ENCODE data around the gene IGHMBP2. TPM values are rescaled to one million over a fixed set of nuclear protein-coding genes. Genes with fewer than 3 reads are reported as not detected.
A peak's percentile ranks its signal among the peaks of the same experiment; 100 is the strongest.

The IGHMBP2 gene
- total and polyA plus RNA-seq, 2 donors from 2014 or later: 8.8 to 19.6 TPM

- Histone ChIP-seq H3K36me3 (ENCODE audit: control insufficient read depth in 2 of 3, insufficient read depth in 3 of 3, low read length in 3 of 3) (peaks cover 0 to 25% (median 6%) of the 10 kb centered on the region in 3 donors), H3K9ac (ENCODE audit: low read length in 3 of 3) (no peak overlapping the region), H3K4me1 (ENCODE audit: control insufficient read depth in 2 of 3, insufficient read depth in 2 of 3, low read depth in 1 of 3, low read length in 3 of 3) (no peaks in the 10 kb centered on the region), H3K9me3 (ENCODE audit: control insufficient read depth in 2 of 3, insufficient read depth in 1 of 3, low read length in 3 of 3) (no peaks in the 10 kb centered on the region), H3K27me3 (ENCODE audit: control insufficient read depth, insufficient read depth, low read length) (no peaks in the 10 kb centered on the region), H3K4me3 (ENCODE audit: low read length in 3 of 3) (no peak overlapping the region), H3K27ac (ENCODE audit: low read depth in 2 of 2, low read length in 2 of 2) (no peak overlapping the region)
- intact Hi-C loops (cut with DNase I): no loop called here
- FAIRE-seq (no peak), DNase-seq (peak in 1 of 5 donors; percentile 50)
- TF ChIP-seq, protein P1, sequence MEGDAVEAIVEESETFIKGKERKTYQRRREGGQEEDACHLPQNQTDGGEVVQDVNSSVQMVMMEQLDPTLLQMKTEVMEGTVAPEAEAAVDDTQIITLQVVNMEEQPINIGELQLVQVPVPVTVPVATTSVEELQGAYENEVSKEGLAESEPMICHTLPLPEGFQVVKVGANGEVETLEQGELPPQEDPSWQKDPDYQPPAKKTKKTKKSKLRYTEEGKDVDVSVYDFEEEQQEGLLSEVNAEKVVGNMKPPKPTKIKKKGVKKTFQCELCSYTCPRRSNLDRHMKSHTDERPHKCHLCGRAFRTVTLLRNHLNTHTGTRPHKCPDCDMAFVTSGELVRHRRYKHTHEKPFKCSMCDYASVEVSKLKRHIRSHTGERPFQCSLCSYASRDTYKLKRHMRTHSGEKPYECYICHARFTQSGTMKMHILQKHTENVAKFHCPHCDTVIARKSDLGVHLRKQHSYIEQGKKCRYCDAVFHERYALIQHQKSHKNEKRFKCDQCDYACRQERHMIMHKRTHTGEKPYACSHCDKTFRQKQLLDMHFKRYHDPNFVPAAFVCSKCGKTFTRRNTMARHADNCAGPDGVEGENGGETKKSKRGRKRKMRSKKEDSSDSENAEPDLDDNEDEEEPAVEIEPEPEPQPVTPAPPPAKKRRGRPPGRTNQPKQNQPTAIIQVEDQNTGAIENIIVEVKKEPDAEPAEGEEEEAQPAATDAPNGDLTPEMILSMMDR (IDR thresholded peaks at IDR 0.05; ENCODE audit: borderline replicate concordance, extremely low read depth, insufficient read depth): no peak
Observed at GRCh38 chr11:68930991-68931855, 27.5 kb downstream of the IGHMBP2 start.

DNA sequence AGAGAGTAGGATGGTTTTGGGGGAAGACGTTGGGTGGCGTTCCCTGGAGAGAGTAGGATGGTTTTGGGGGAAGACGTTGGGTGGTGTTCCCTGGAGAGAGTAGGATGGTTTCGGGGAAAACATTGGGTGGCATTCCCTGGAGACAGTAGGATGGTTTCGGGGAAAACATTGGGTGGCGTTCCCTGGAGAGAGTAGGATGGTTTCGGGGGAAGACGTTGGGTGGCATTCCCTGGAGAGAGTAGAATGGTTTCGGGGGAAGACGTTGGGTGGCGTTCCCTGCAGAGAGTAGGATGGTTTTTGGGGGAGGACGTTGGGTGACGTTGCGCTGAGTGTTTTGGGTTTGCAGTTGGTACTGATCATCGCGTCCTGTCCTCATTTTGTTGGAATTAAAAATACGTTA is 28.2 kb downstream of the IGHMBP2 start:
- no peaks in the 10 kb centered on the region for H3K4me1 ChIP-seq (ENCODE audit: control insufficient read depth in 2 of 3, insufficient read depth in 2 of 3, low read depth in 1 of 3, low read length in 3 of 3)
- intact Hi-C loops (cut with DNase I): no loop called here
- FAIRE-seq: no peak
- DNase-seq: peak in 1 of 5 donors; percentile 13
- H3K4me3 ChIP-seq (ENCODE audit: low read length in 3 of 3): no peak overlapping the region
- no peaks in the 10 kb centered on the region for H3K9me3 ChIP-seq (ENCODE audit: control insufficient read depth in 2 of 3, insufficient read depth in 1 of 3, low read length in 3 of 3)
- no peak overlapping the region for H3K27ac ChIP-seq (ENCODE audit: low read depth in 2 of 2, low read length in 2 of 2)
- peaks cover 0 to 28% (median 9%) of the 10 kb centered on the region in 3 donors for H3K36me3 ChIP-seq (ENCODE audit: control insufficient read depth in 2 of 3, insufficient read depth in 3 of 3, low read length in 3 of 3)
- H3K27me3 ChIP-seq (ENCODE audit: control insufficient read depth, insufficient read depth, low read length): no peaks in the 10 kb centered on the region
- TF ChIP-seq, protein P1 (IDR thresholded peaks at IDR 0.05; ENCODE audit: borderline replicate concordance, extremely low read depth, insufficient read depth): no peak
- H3K9ac ChIP-seq (ENCODE audit: low read length in 3 of 3): no peak overlapping the region

- no peak overlapping the region for H3K27ac ChIP-seq (ENCODE audit: low read depth in 2 of 2, low read length in 2 of 2)
- TF ChIP-seq, protein P1 (IDR thresholded peaks at IDR 0.05; ENCODE audit: borderline replicate concordance, extremely low read depth, insufficient read depth): no peak
- FAIRE-seq: no peak
Observed at GRCh38 chr11:68932358-68932757, 28.7 kb downstream of the IGHMBP2 start.

More at GRCh38 chr11:68932358-68932757, 28.7 kb downstream of the IGHMBP2 start:
- H3K27me3 ChIP-seq (ENCODE audit: control insufficient read depth, insufficient read depth, low read length): no peaks in the 10 kb centered on the region
- peak in 1 of 5 donors; percentile 37 for DNase-seq
- no peak overlapping the region for H3K4me3 ChIP-seq (ENCODE audit: low read length in 3 of 3)
- H3K9ac ChIP-seq (ENCODE audit: low read length in 3 of 3): no peak overlapping the region
- H3K4me1 ChIP-seq (ENCODE audit: control insufficient read depth in 2 of 3, insufficient read depth in 2 of 3, low read depth in 1 of 3, low read length in 3 of 3): no peaks in the 10 kb centered on the region
- no peaks in the 10 kb centered on the region for H3K9me3 ChIP-seq (ENCODE audit: control insufficient read depth in 2 of 3, insufficient read depth in 1 of 3, low read length in 3 of 3)
- intact Hi-C loops (cut with DNase I): no loop called here
- peaks cover 0 to 30% (median 12%) of the 10 kb centered on the region in 3 donors for H3K36me3 ChIP-seq (ENCODE audit: control insufficient read depth in 2 of 3, insufficient read depth in 3 of 3, low read length in 3 of 3)
